Endometrial microvascular endothelial cells (primary cell): ENCODE results near the gene C3orf52. TPM values are rescaled to one million over a fixed set of nuclear protein-coding genes. Genes with fewer than 3 reads are reported as not detected.

Experiments used
- in situ Hi-C: cut with HindIII; loops from 2 replicates; pipeline ENCODE4 v1.10.0; 2017; ENCODE audit warnings: low sequenced_read_pairs, low pct_unique_long_range_greater_than_20kb; ENCODE audit errors: inconsistent ontology term
- total RNA-seq: library from RNA; depleted of rRNA; stranded (reverse); fragments of >200 nt; gene quantifications from one replicate; pipeline ENCODE4 v1.2.3, GENCODE V29; 2015; ENCODE audit errors: inconsistent ontology term

C3orf52 gene
- total RNA-seq, 1 donor from 2014 or later = 1.5 TPM

- in situ Hi-C loops = no loop called here
Observed at GRCh38 chr3:112084980-112085705, 1.0 kb upstream of the C3orf52 start.

GRCh38 chr3:112085735-112086075 lies 484 bp upstream of the C3orf52 start:
- in situ Hi-C loops = no loop called here

- in situ Hi-C loops = no loop called here
Observed at GRCh38 chr3:112086875-112087524, 811 bp downstream of the C3orf52 start.

GRCh38 chr3:112087746-112088145 lies 1.6 kb downstream of the C3orf52 start:
- in situ Hi-C loops = no loop called here

GRCh38 chr3:112088944-112089343 lies 2.8 kb downstream of the C3orf52 start:
- in situ Hi-C loops = no loop called here

GRCh38 chr3:112089956-112090886 lies 4.0 kb downstream of the C3orf52 start:
- in situ Hi-C loops = no loop called here

GRCh38 chr3:112090887-112091586 lies 4.8 kb downstream of the C3orf52 start:
- in situ Hi-C loops = no loop called here

- in situ Hi-C loops = no loop called here
Observed at GRCh38 chr3:112092496-112093179, 6.4 kb downstream of the C3orf52 start.

- in situ Hi-C loops = no loop called here
Observed at GRCh38 chr3:112093180-112093522, 7.0 kb downstream of the C3orf52 start.

- in situ Hi-C loops = no loop called here
Observed at GRCh38 chr3:112095731-112096130, 9.5 kb downstream of the C3orf52 start.

- in situ Hi-C loops = no loop called here
Observed at GRCh38 chr3:112096176-112096575, 10.0 kb downstream of the C3orf52 start.

GRCh38 chr3:112097378-112097777 lies 11.2 kb downstream of the C3orf52 start:
- in situ Hi-C loops = no loop called here

GRCh38 chr3:112101916-112102315 lies 15.7 kb downstream of the C3orf52 start:
- in situ Hi-C loops = no loop called here

- in situ Hi-C loops = no loop called here
Observed at GRCh38 chr3:112104774-112105173, 18.6 kb downstream of the C3orf52 start.

GRCh38 chr3:112109322-112109721 lies 23.1 kb downstream of the C3orf52 start:
- in situ Hi-C loops = no loop called here

GRCh38 chr3:112111785-112112402 lies 25.7 kb downstream of the C3orf52 start:
- in situ Hi-C loops = no loop called here

GRCh38 chr3:112114576-112115160 lies 28.5 kb downstream of the C3orf52 start:
- in situ Hi-C loops = no loop called here

- in situ Hi-C loops = no loop called here
Observed at GRCh38 chr3:112115161-112115739, 29.1 kb downstream of the C3orf52 start.
